ENCODE data around the gene LACC1. TPM values are rescaled to one million over a fixed set of nuclear protein-coding genes. Genes with fewer than 3 reads are reported as not detected.
A peak's percentile ranks its signal among the peaks of the same experiment; 100 is the strongest.

The LACC1 gene
- total RNA-seq, 1 donor from 2014 or later: 10.3 TPM

DNA sequence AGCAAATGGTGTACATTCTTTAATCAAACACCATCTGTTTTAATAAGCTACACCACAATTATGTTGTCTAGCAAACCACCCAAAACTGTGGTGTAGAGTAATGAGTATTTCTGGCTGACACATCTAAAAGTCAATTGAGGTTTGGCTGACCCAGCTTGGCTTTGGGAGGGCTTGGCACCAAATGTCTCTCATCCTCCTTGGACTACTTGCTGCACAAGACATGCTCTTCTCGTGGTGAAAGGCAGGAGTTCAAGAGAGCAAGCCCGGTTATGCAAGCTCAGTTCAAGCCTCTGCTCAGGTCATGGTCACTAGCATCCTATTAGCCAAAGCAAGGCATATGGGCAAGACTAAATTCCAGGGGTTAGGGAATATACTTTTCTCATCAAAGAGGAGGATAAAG is 37.1 kb downstream of the LACC1 start:
- no peaks in the 10 kb centered on the region for H3K27me3 ChIP-seq
- H3K4me3 ChIP-seq: no peak overlapping the region
- H3K9me3 ChIP-seq: no peaks in the 10 kb centered on the region
- H3K36me3 ChIP-seq: no peaks in the 10 kb centered on the region
- H3K4me1 ChIP-seq: no peaks in the 10 kb centered on the region
- intact Hi-C loops (cut with DNase I): no loop called here
- ATAC-seq: no peak
- TF ChIP-seq, protein P1, sequence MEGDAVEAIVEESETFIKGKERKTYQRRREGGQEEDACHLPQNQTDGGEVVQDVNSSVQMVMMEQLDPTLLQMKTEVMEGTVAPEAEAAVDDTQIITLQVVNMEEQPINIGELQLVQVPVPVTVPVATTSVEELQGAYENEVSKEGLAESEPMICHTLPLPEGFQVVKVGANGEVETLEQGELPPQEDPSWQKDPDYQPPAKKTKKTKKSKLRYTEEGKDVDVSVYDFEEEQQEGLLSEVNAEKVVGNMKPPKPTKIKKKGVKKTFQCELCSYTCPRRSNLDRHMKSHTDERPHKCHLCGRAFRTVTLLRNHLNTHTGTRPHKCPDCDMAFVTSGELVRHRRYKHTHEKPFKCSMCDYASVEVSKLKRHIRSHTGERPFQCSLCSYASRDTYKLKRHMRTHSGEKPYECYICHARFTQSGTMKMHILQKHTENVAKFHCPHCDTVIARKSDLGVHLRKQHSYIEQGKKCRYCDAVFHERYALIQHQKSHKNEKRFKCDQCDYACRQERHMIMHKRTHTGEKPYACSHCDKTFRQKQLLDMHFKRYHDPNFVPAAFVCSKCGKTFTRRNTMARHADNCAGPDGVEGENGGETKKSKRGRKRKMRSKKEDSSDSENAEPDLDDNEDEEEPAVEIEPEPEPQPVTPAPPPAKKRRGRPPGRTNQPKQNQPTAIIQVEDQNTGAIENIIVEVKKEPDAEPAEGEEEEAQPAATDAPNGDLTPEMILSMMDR (IDR thresholded peaks at IDR 0.05): no peak
- H3K27ac ChIP-seq: no peak overlapping the region
- DNase-seq: no peak

- H3K4me1 ChIP-seq: no peaks in the 10 kb centered on the region
- no peak overlapping the region for H3K4me3 ChIP-seq
- no peak for DNase-seq
- no peaks in the 10 kb centered on the region for H3K36me3 ChIP-seq
- intact Hi-C loops (cut with DNase I): no loop called here
- no peaks in the 10 kb centered on the region for H3K9me3 ChIP-seq
- no peak overlapping the region for H3K27ac ChIP-seq
- no peaks in the 10 kb centered on the region for H3K27me3 ChIP-seq
- ATAC-seq: no peak
- TF ChIP-seq, protein P1 (IDR thresholded peaks at IDR 0.05): no peak
Measured at GRCh38 chr13:43918636-43919035, 38.9 kb downstream of the LACC1 start.

DNA sequence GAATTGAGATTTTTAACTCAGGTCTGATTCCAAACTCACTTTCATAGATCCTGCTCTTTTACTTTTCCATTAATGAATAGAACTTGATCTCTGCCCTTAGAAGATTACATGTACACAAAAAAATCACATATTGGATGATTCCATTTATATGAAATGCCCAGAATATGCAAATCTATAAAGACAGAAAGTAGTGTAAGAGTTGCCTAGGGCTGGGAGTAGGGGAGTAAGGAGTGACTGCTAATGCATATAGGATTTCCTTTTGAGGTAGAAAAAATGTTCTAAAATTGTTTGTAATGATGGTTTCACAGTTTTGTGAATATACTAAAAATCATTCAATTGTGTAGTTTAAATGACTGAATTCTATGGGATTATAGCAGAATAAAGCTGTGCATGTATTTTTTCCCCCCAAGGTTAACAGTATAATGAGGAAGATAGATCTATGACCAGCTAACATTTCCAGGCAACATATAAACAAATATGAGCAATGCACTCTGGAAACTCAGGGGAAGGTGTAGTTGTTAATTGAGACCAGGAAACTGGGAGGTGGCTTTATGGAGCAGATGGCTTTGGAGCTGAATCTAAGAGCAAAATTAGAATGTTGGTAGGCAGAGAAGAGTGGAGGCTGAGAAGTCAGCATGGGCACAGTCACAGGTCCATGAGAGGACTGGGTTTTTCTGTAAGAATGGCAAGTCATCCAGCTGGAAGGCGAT is 41.4 kb downstream of the LACC1 start:
- H3K27me3 ChIP-seq: no peaks in the 10 kb centered on the region
- no peak for ATAC-seq
- intact Hi-C loops (cut with DNase I): no loop called here
- no peak overlapping the region for H3K4me3 ChIP-seq
- no peaks in the 10 kb centered on the region for H3K9me3 ChIP-seq
- H3K27ac ChIP-seq: no peak overlapping the region
- no peaks in the 10 kb centered on the region for H3K4me1 ChIP-seq
- H3K36me3 ChIP-seq: no peaks in the 10 kb centered on the region
- TF ChIP-seq, protein P1 (IDR thresholded peaks at IDR 0.05): no peak
- DNase-seq: no peak

DNA sequence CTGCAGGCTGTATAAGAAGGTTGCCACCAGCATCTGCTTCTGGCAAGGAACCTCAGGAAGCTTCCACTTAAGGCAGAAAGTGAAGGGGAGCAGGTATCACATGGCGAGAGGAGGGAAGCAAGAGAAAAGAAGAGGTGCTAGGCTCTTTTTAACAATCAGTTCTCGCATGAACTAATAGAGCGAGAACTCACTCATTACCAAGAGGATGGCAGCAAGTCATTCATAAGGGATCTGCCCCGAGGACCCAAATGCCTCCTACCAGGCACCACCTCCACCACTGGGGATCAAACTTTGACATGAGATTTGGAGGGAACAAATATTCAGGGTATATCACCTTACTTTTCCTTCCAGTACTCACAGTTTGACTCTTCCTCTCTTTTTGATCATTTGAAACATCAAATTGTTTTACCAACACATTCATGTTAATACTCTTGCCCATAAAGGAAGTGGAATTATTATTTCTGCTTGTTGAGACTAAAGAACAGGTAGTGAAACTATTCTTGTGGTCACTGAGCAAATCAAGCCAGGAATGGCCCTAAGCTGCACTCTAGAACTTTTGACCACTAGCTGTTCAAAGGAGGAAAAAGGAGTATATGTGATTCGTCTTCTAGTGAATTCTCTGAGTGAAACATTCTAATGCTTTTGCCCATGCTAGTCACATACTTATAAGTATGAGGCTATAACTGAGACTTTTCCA is 45.0 kb downstream of the LACC1 start:
- intact Hi-C loops (cut with DNase I): no loop called here
- DNase-seq: no peak
- TF ChIP-seq, protein P1 (IDR thresholded peaks at IDR 0.05): no peak
- Histone ChIP-seq H3K27ac (no peak overlapping the region), H3K9me3 (no peaks in the 10 kb centered on the region), H3K27me3 (no peaks in the 10 kb centered on the region), H3K36me3 (no peaks in the 10 kb centered on the region), H3K4me1 (no peaks in the 10 kb centered on the region), H3K4me3 (no peak overlapping the region)
- peak; percentile 75 for ATAC-seq

DNA sequence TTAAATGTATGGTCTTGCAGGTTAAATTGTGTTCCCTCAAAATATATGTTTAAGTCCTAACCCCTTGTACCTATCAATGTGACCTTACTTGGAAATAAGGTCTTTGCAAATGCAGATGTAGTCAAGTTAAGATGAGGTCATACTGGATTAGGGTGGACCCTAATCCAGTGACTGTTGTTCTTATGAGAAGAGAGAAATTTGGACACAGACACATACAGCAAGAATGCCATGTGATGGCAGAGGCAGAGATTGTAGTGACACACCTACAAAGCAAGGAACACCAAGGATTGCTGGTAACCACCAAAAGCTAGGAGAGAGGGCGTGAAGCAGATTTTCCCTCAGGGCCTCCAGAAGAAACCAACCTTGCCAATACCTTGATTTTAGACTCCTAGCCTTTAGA is 50.2 kb downstream of the LACC1 start:
- Histone ChIP-seq H3K27me3 (no peaks in the 10 kb centered on the region), H3K9me3 (no peaks in the 10 kb centered on the region), H3K27ac (no peak overlapping the region), H3K36me3 (no peaks in the 10 kb centered on the region), H3K4me3 (no peak overlapping the region), H3K4me1 (no peaks in the 10 kb centered on the region)
- ATAC-seq (no peak), DNase-seq (no peak)
- TF ChIP-seq, protein P1 (IDR thresholded peaks at IDR 0.05): no peak
- intact Hi-C loops (cut with DNase I): no loop called here
